NK-92 (cell line): ENCODE measurements around the gene PDGFRA.

Source experiments
- DNase-seq: peaks from one replicate; lab custom pipeline; 2025; ENCODE audit not compliant: unreplicated experiment; lab: John Stamatoyannopoulos, UW

Gene PDGFRA

DNA sequence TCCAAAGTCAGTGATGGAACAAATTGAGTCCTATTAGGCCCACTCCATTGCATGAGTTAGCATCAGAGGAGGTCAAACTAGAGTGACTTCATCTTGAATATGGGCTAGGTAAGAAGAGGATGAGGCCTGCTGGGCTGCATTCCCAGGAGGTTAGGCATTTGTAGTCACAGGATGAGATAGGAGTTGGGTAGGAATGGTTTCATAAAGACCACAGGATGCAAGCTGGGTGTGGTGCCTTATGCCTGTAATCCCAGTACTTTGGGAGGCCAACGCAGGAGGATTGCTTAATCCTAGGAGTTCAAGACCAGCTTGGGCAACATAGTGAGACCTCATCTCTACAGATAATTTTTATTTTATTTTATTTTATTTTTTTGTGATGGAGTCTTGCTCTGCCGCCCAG lies 26.8 kb downstream of the PDGFRA start:
- DNase-seq, result no peak

DNA sequence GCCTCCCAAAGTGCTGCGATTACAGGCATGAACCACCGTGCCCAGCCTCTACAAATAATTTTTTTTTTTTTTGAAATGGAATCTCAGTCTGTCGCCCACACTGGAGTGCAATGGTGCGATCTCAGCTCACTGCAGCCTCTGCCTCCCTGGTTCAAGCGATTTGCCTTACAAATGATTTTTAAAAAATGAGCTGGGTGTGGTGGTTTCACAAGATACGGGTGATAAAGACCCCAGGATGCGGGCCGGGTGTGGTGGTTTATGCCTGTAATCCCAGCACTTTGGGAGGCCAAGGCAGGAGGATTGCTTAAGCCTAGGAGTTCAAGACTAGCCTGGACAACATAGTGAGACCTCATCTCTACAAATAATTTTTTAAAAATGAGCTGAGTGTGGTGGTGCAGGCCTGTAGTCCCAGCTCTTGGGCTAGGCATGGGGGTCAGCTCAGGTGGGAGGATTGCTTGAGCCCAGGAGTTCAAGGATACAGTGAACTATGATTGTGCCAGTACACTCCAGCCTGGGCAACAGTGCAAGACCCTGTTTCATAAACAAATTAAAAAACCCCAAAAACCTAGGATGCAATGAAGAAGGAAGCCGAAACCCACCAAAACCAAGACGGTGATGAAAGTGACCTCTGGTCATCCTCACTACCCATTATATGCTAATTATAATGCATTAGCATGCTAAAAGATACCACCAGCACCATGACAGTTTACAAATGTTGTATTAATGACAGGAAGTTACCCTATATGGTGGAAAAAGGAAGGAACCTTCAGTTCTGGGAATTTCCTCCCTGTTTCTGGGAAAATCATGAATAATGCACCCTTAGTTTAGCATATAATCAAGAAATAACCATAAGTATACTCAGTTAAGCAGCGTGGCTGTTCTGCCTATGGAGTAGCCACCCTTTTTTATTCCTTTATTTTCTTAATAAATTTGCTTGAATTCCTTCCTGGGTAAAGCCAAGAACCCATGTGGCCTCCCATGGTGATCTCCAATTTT lies 27.7 kb downstream of the PDGFRA start:
- no peak for DNase-seq

DNA sequence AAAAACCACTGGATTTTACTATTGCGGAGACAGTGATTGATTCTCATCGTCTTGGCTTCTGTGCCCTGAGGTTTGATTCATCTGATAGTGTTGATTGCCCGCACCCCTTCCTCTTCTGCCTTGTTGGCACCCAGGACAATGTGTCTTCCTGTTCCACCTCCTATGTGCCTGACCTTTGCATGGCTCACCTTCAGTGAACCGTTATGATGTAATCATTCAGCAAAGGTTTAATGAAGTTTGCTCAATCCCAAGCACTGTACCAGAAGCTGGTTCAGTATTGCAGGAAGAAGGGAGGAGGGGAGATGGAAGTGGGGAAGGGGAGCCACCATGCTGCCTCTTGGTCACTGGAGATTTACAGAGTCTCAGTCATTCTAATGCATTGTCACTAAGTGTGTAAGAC lies 36.3 kb downstream of the PDGFRA start:
- no peak for DNase-seq

DNA sequence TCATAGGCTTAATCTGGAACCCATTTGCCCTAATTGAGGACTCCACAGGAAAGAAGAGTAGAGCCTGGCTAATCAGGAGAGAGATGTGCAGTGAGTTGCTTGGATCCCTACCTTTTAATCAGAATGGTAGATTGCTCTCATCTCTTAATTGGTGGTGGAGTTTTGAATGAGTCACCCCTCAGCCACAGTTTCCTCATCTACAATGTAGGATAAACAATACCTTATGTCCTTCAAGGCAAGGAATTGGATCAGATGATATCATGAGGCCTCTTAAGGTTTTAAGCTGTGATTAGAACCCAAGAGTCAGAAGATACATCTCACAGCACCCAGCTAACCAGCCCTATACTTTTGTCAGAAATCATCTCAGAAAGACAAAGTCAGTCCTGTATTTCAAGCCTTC lies 39.1 kb downstream of the PDGFRA start:
- no peak for DNase-seq

DNA sequence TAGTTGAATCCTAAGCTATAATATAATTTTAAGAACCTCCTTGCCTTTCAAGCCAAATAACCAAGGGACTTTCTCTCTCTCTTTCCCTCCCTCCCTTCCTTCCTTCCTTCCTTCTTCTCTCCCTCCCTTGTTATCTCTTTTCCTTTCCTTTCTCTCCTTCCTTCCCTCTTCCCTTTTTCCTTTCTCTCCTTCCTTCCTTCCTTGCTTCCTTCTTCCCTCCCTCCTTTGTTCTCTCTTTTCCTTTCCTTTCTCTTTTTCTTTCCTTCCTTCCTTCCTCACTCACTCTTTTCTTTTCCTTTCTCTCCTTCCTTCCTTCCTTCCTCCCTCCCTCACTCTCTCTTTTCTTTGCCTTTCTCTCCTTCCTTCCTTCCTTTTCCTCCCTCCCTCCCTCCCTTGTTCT lies 42.4 kb downstream of the PDGFRA start:
- DNase-seq, result no peak

DNA sequence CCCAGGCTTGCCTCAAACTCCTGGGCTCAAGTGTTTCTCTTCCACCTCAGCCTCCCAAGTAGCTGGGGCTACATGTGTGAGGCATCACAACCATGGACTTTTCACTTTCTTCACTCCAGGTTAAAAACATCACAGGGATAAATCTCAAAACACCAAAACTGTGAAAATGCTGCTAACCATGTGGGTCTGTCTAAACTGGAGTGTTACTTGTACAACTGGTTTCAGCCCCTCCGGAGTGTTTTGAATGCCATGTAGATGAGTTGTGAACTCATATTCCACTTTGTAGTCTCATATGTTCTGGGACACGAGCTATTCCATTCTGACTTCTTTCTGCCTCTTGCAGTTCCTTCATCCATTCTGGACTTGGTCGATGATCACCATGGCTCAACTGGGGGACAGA lies 43.0 kb downstream of the PDGFRA start:
- no peak for DNase-seq

DNA sequence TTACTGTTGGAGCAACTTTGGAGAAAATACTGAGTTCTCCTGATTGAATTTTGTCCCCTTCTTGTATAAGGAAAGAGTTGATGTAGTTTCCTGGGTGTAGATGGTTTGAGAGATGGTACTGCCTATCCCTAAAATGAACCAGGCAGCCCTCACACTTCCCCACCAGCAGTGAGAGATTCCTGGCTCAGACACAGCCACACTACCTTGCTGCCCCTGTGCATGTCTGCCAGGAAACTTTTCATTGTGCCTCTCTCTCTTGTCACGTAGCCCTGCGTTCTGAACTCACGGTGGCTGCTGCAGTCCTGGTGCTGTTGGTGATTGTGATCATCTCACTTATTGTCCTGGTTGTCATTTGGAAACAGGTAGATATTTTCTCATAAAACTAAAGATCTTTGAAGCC lies 45.2 kb downstream of the PDGFRA start:
- no peak for DNase-seq

DNA sequence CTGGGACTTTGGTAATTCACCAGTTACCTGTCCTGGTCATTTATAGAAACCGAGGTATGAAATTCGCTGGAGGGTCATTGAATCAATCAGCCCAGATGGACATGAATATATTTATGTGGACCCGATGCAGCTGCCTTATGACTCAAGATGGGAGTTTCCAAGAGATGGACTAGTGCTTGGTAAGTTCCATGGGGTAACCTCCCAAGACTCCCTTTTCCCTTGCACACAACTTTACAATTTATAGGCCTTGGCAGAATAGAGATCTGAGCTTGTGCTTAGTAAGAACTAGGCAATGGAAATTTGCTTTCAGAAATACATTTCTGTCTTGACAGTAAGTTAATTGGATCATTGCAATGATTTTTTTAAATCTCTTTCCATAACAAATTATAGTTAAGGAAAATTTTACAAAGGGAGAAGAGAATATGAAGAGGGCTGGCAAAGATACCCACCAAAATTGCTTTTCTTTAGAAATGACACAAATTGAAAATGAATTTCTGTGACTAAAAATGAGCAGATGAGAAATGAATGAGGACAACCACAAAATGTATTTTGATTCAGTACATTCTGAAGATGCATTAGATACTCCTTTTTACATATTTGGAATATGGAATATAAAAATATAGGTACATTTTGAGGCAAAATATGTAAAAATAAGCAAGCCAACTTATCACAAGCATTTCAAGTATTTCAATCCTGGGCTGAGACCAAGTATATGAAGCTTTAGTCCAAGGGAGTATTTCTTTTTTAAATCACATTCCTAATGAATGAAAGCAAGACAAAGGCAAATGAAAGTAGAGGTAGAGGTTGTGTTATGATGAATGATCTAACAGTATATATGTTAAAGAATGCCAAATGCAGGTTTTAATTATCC lies 45.9 kb downstream of the PDGFRA start:
- DNase-seq, result no peak

DNA sequence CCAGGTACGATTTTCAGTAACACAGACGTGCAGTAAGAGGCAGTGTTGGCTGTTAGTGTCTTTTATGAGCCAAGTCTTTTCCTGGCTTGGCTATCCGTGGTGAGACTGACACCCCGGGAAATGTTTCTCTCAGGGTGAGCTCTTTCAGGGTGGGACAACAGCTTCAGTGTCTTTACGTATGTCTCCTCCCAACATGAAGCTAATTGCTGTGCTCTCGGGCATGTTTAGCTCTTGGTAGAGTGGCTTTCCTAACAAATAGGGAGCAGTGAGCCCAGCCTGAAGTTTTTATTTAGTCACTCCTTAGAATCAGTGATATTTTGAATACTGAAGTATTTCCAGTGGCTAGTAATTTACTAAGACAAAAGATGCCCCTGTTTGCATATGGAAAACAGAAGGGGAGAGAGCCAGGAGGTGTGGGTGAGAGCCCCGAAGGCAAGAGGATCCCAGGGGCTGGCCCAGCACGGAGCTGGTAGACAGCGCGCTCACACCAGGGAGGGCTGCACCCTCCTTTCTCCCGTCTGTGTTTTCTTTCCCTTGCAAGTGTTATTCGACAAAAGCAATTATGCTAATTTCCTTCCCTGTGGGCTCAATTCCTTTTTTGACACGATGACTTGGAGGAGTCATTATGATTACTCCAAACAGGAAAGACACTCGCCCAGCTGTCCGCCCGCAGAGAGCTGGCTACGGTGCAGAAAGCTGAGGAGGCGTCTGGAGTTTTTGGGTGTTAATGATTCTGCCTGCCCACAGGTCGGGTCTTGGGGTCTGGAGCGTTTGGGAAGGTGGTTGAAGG lies 47.7 kb downstream of the PDGFRA start:
- no peak for DNase-seq

DNA sequence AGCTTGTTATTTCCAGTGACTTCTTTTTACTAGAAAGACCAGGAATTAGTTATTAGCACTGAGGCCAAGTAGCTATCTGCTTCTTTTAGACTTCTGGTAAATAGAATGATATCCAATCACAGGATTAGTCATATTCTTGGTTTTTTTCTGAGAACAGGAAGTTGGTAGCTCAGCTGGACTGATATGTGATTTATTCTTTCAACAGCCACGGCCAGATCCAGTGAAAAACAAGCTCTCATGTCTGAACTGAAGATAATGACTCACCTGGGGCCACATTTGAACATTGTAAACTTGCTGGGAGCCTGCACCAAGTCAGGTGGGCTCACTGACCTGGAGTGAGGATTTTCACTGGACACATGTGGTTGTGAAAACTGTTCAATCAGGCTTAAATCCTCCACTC lies 48.6 kb downstream of the PDGFRA start:
- DNase-seq, result no peak

DNA sequence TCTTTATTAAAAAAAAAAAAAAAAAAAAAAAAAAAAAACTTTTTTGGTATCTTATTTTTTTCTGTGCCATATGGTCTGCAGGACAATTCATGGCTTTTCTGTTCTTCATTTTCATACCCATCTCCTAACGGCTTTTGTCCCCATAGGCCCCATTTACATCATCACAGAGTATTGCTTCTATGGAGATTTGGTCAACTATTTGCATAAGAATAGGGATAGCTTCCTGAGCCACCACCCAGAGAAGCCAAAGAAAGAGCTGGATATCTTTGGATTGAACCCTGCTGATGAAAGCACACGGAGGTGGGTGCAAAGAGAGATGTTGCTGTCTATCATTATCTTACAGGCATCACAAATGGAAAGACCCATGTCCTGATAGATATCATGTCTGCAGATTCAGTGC lies 49.1 kb downstream of the PDGFRA start:
- DNase-seq, result no peak

DNA sequence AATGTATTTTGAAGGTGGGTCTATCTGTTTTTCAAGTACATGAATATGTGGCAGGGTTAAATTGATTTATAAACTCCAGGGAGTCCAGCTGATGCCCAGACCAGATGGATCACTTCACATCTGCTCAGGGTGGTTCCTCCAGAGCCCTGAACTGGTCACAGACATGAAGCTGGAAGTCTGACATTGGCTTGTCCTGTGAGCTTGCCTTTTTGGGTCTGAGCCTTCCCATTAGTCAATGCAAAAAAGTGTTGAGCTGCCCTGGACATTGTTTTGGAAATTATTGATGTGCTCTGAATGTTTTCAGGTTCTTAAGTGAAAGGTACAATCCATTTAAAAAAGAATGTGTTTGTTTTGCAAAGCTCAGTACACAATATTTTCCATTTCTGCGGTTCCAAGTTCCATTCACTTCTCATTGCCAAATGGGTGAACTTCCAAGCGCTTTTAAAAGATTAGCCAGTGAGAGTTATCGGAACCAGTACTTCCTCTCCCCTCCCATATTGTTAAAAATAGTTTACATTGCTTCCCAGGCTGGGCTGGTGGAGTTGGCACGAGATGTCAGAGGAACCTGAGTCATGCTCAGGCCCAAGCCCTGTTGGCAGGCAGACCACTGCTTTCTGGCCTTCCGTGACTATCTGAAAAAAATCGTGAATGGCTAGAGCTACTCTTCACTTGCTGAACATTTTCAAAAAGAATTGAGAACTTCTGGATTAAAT lies 52.1 kb downstream of the PDGFRA start:
- no peak for DNase-seq

DNA sequence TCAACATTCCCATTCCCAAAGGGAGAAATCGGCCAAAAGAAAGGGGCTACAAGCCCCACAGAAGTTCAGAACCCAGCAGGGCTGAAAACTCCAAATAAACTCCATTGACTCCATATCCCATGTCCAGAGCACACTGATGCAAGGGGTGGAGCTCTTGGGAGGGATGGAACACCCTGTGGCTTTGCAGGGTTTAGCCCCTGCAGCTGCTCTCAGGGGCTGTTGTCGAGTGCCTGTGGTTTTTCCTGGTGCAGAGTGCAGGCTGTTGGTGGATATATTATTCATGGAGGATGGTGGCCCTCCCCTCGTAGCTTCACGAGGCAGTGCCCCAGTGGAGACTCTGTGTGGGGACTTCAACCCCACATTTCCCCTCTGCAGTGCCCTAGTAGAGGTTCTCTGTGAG lies 53.7 kb downstream of the PDGFRA start:
- DNase-seq, result no peak

DNA sequence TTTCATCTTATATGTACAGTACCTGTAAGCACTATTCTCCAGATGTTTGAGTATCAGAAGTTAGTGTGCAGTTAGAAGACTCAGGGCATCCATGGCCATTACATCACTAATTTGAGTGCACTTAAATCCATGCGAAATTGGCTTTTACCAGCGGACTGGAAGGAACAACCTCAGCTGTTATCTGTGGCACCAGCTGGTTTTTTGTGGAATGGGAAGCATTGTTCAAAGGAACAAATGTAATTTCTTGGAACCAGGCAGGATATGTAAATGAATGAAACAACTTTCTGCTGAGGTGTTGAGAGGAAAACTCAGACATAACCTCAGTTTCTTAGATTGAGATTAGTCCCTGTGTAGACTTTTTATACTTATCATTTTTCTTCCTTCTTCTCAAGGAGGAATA lies 60.2 kb downstream of the PDGFRA start:
- DNase-seq, result no peak

DNA sequence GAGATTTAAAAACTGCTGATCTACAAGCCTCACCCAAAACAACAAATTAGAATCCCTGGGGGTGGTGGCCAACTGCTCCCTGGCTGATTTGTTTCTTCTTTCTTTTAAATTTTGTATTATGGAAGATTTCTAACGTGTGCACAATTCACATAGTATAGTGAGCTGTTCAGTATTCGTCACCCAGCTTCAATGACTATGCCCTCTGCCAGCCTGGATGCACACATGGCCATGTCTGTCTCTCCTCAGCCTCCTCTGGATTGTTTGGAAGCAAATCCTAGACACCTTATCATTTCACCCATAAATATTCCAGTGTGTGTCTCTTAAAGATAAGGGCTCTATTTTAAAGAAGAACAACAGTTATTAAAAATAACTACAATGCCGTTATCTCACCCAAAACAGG lies 61.9 kb downstream of the PDGFRA start:
- DNase-seq, result no peak

DNA sequence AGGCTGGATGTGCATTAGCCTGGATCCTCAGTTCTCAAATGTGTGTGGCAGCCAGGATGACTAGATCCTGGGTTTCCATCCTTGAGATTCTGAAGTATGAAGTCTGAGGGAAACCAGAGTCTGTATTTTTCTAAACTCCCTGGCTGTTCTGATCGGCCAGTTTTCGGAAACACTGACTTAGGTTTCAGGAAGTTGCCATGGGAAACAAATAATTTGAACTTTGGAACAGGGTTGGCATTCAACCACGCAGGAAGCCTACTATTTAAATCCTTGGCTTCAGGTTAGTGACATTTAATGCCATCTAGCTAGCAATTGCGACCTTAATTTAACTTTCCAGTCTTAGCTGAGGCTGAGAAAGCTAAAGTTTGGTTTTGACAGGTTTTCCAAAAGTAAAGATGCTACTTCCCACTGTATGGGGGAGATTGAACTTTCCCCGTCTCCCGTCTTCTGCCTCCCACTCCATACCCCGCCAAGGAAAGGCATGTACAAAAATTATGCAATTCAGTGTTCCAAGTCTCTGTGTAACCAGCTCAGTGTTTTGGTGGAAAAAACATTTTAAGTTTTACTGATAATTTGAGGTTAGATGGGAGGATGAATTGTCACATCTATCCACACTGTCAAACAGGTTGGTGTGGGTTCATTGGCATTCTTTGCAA lies 67.6 kb downstream of the PDGFRA start:
- no peak for DNase-seq

DNA sequence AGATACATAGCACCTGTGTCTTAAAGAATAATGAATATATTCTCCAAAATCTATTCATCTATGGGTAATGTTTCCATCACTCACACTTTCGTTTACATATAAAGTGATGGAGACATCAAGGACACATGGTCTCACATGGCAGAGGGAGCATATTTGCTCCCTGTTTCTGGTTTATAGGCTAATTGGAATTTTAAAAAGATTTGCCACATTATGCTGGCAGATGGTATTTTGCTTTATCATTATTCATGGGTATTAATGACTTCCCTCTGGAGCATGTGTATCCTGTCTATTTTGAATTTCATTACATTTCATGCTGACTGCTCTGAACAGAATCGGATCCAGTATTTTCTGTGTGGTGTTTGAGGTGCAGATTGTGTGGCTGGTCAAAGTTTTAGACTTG lies 79.0 kb downstream of the PDGFRA start:
- no peak for DNase-seq

DNA sequence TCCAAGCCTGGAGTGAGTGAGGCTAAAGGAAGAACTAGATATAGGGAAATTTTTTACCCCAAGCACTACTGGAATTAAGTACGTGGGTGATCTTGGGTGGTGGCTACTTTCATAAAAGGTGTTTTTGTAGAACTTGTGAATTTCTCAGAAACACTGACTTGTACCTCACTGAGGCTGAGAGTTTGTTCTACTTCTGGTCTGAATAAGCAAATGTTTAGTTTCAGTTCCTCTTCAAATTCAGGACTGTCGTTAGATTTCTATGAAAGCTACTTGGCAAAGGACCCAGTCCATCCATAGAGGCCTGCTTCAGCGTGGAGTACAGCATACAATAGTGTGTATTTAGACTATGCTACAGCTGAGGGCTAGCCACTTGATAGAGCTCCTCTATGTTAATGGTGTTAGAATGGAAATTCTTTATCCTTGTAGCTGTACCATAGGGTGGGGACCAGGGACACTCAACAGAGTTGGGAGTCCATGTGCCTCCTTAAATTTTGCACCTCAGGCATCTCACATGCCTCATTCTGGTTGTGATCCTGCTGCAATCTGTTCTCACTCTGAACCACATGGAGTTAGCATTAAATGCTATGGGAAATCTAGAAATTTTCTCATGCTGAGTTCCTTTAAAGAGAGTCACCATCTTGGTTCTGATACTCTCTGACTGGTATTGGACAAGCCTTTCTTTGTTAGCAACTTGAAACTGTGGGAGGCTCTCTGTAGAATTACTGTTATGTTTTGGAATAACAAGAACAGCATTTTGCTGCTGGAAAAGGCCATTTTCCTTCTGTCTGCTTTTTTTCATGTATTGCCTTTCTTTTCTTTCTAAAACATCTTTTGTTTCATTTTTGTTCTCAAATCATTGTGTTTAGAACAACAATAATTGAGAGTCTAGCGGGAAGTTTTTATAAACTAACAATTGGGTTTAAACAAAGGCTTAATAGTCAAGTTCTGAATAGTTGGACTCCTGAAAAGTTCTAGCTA lies 86.8 kb downstream of the PDGFRA start:
- no peak for DNase-seq

DNA sequence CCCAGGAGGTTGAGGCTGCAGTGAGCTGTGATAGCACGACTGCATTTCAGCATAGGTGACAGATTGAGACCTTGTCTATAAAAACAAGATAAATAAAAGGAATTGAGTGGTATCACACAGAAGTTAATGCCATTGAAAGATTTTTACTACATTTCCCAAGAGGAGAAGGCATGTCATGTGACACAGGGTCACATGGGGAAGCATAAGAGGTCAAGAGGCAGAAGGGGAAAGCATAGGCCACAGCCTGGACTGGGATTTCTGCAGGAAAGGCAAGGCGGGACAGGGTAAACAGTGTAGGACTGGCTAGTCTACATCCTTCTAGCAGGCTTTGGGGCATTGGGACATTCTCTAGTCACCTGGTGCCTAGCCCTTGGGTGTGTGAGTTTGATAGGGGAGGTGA lies 88.6 kb downstream of the PDGFRA start:
- DNase-seq, result no peak
